ENCODE results near the gene FAM184A. TPM values are rescaled to one million over a fixed set of nuclear protein-coding genes. Genes with fewer than 3 reads are reported as not detected.

The FAM184A gene
- total and polyA plus RNA-seq, 2 donors (not counting 3 experiments of a cell fraction or from before 2014, with no cell fraction given) = 0.04 to 0.84 TPM

DNA sequence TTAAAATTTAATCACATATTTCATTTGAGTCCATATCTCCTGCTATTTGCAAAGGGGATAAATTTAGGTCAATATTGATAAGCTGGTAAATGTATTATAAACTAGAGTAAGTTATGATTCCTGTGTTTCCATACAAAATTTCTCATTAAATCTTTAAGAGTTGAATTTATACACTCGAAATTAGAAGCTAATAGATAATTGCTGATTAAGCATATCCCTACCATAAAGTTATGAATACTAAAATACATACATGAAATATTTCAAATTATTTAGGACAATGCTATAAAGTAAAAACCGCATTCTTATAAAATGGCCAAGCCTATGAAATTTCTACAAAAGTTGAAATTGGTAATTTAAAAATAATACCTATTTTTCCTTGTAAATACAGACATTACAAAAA is 71.5 kb downstream of the FAM184A start:
- Histone ChIP-seq H3K9ac (replicated peaks; ENCODE audit: extremely low read depth, insufficient read depth, low read length) (no peak overlapping the region), H3K27me3 (ENCODE audit: control insufficient read depth in 2 of 2, insufficient read depth in 2 of 2, low read length in 2 of 2) (no peaks in the 10 kb centered on the region), H4K20me1 (replicated peaks; ENCODE audit: control insufficient read depth, extremely low read depth, insufficient read depth, low read length) (no peaks in the 10 kb centered on the region), H3K4me3 (replicated peaks in 1 of 3; ENCODE audit: insufficient read depth in 1 of 3, low read depth in 1 of 3, low read length in 3 of 3) (no peak overlapping the region), H3K9me3 (replicated peaks; ENCODE audit: control insufficient read depth, insufficient read depth, low read length) (no peaks in the 10 kb centered on the region), H3K9me1 (replicated peaks; ENCODE audit: control insufficient read depth, extremely low read depth, insufficient read depth, low read length) (no peaks in the 10 kb centered on the region), H2AFZ (ENCODE audit: low read depth, low read length) (no peak overlapping the region), H3K27ac (ENCODE audit: insufficient read depth, low read depth, low read length) (no peak overlapping the region), H3K4me1 (ENCODE audit: control insufficient read depth, extremely low read depth, insufficient read depth, low read length) (no peaks in the 10 kb centered on the region), H3K36me3 (ENCODE audit: control insufficient read depth in 2 of 2, extremely low read depth in 1 of 2, insufficient read depth in 2 of 2, low read length in 2 of 2) (no peaks in the 10 kb centered on the region), H3K4me2 (ENCODE audit: insufficient read depth, low read length) (no peak overlapping the region), H3K79me2 (ENCODE audit: control insufficient read depth, insufficient read depth, low read length) (no peaks in the 10 kb centered on the region)
- TF ChIP-seq EZH2 (IDR thresholded peaks at IDR 0.05; ENCODE audit: borderline replicate concordance, low read depth, low read length, severe bottlenecking) (no peak), GATA2 (IDR thresholded peaks at IDR 0.05; ENCODE audit: insufficient read depth, insufficient read length, low read depth, low read length) (no peak), POLR2AphosphoS5 (IDR thresholded peaks at IDR 0.05; ENCODE audit: insufficient read depth, low read depth, low read length) (no peak), FOS (IDR thresholded peaks at IDR 0.05; ENCODE audit: borderline replicate concordance, insufficient read depth, low read length) (no peak)
- CTCF ChIA-PET = interaction anchor here (1.4 to 2.1 kb wide), 2 partner anchors 17 to 104 kb away, joined by 4 to 9 read pairs; no protein-coding TSS in a partner anchor
- intact Hi-C loops (cut with micrococcal nuclease) = no loop called here
- POLR2A ChIA-PET = no interaction called here
- no peak for FAIRE-seq
- dilution Hi-C loops (cut with MboI; ENCODE audit: extremely low pct_ligation_motif_present, low sequenced_read_pairs) = no loop called here
- BruUV-seq (replicated peaks) = no TSS peak
- no peak for DNase-seq (ENCODE audit: low read depth, low spot score)

DNA sequence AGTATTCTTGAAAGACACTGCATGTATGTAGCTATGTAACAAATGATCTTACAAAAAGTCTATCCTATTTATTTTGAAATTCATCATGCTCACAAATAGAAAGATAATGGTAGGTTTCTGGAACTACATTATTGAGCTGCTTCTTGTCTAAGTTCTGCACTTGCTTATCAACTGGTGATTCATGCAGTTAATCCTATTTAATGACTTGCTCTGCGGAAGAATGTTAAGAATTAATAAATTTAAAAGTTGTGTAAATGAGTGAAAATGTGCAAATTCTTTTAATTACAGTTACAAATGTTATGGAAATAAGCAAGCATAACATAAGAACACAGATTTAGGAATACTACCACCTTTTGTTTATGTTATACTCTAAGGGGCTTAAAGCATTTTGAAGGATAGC is 76.4 kb downstream of the FAM184A start:
- H3K79me2 ChIP-seq (ENCODE audit: control insufficient read depth, insufficient read depth, low read length) = no peaks in the 10 kb centered on the region
- H3K4me2 ChIP-seq (ENCODE audit: insufficient read depth, low read length) = no peak overlapping the region
- DNase-seq (ENCODE audit: low read depth, low spot score) (no peak), FAIRE-seq (no peak)
- no peak overlapping the region for H3K4me3 ChIP-seq (replicated peaks in 1 of 3; ENCODE audit: insufficient read depth in 1 of 3, low read depth in 1 of 3, low read length in 3 of 3)
- no peaks in the 10 kb centered on the region for H3K9me1 ChIP-seq (replicated peaks; ENCODE audit: control insufficient read depth, extremely low read depth, insufficient read depth, low read length)
- no peak for TF ChIP-seq POLR2AphosphoS5 (IDR thresholded peaks at IDR 0.05; ENCODE audit: insufficient read depth, low read depth, low read length)
- TF ChIP-seq, protein P1, sequence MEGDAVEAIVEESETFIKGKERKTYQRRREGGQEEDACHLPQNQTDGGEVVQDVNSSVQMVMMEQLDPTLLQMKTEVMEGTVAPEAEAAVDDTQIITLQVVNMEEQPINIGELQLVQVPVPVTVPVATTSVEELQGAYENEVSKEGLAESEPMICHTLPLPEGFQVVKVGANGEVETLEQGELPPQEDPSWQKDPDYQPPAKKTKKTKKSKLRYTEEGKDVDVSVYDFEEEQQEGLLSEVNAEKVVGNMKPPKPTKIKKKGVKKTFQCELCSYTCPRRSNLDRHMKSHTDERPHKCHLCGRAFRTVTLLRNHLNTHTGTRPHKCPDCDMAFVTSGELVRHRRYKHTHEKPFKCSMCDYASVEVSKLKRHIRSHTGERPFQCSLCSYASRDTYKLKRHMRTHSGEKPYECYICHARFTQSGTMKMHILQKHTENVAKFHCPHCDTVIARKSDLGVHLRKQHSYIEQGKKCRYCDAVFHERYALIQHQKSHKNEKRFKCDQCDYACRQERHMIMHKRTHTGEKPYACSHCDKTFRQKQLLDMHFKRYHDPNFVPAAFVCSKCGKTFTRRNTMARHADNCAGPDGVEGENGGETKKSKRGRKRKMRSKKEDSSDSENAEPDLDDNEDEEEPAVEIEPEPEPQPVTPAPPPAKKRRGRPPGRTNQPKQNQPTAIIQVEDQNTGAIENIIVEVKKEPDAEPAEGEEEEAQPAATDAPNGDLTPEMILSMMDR (IDR thresholded peaks at IDR 0.05; ENCODE audit: extremely low read depth in 1 of 2, insufficient read depth in 1 of 2, low read depth in 1 of 2, low read length in 2 of 2) = no peak
- TF ChIP-seq, protein P2, sequence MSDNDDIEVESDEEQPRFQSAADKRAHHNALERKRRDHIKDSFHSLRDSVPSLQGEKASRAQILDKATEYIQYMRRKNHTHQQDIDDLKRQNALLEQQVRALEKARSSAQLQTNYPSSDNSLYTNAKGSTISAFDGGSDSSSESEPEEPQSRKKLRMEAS (IDR thresholded peaks at IDR 0.05; ENCODE audit: insufficient read depth, insufficient read length) = no peak
- no peak for TF ChIP-seq EZH2 (IDR thresholded peaks at IDR 0.05; ENCODE audit: borderline replicate concordance, low read depth, low read length, severe bottlenecking)
- TF ChIP-seq JUN (IDR thresholded peaks at IDR 0.05; ENCODE audit: borderline replicate concordance, insufficient read depth, insufficient read length, low read depth) = no peak
- TF ChIP-seq GATA2 (IDR thresholded peaks at IDR 0.05; ENCODE audit: insufficient read depth, insufficient read length, low read depth, low read length) = no peak
- TF ChIP-seq MYC (IDR thresholded peaks at IDR 0.05; ENCODE audit: low read depth, low read length) = no peak
- TF ChIP-seq FOS (IDR thresholded peaks at IDR 0.05; ENCODE audit: borderline replicate concordance, insufficient read depth, low read length) = no peak
- no peak for TF ChIP-seq POLR2A (IDR thresholded peaks at IDR 0.05; ENCODE audit: low read depth, low read length)
- H3K9ac ChIP-seq (replicated peaks; ENCODE audit: extremely low read depth, insufficient read depth, low read length) = no peak overlapping the region
- ChIA-PET POLR2A (interaction anchor here (0.5 kb wide), 1 partner anchor 21 kb away, joined by 6 read pairs; no protein-coding TSS in a partner anchor), CTCF (no interaction called here)
- H3K36me3 ChIP-seq (ENCODE audit: control insufficient read depth in 2 of 2, extremely low read depth in 1 of 2, insufficient read depth in 2 of 2, low read length in 2 of 2) = no peaks in the 10 kb centered on the region
- BruUV-seq (replicated peaks) = no TSS peak
- intact Hi-C loops (cut with micrococcal nuclease) = no loop called here
- no peak overlapping the region for H2AFZ ChIP-seq (ENCODE audit: low read depth, low read length)
- dilution Hi-C loops (cut with MboI; ENCODE audit: extremely low pct_ligation_motif_present, low sequenced_read_pairs) = no loop called here
- H3K27me3 ChIP-seq (ENCODE audit: control insufficient read depth in 2 of 2, insufficient read depth in 2 of 2, low read length in 2 of 2) = no peaks in the 10 kb centered on the region
- no peaks in the 10 kb centered on the region for H3K4me1 ChIP-seq (ENCODE audit: control insufficient read depth, extremely low read depth, insufficient read depth, low read length)
- no peaks in the 10 kb centered on the region for H3K9me3 ChIP-seq (replicated peaks; ENCODE audit: control insufficient read depth, insufficient read depth, low read length)
- H3K27ac ChIP-seq (ENCODE audit: insufficient read depth, low read depth, low read length) = no peak overlapping the region
- H4K20me1 ChIP-seq (replicated peaks; ENCODE audit: control insufficient read depth, extremely low read depth, insufficient read depth, low read length) = no peaks in the 10 kb centered on the region

Data from endothelial cell of umbilical vein (primary cell).